Raji (cell line): Measurements from ENCODE around the gene RABGAP1L.

Source experiments
- POLR2A ChIP-seq: IDR thresholded peaks from 2 replicates; pipeline ENCODE4 v1.6.1; 2011; ENCODE audit warnings: low read depth, low read length, control low read depth; ENCODE audit not compliant: insufficient read depth

Gene RABGAP1L

DNA sequence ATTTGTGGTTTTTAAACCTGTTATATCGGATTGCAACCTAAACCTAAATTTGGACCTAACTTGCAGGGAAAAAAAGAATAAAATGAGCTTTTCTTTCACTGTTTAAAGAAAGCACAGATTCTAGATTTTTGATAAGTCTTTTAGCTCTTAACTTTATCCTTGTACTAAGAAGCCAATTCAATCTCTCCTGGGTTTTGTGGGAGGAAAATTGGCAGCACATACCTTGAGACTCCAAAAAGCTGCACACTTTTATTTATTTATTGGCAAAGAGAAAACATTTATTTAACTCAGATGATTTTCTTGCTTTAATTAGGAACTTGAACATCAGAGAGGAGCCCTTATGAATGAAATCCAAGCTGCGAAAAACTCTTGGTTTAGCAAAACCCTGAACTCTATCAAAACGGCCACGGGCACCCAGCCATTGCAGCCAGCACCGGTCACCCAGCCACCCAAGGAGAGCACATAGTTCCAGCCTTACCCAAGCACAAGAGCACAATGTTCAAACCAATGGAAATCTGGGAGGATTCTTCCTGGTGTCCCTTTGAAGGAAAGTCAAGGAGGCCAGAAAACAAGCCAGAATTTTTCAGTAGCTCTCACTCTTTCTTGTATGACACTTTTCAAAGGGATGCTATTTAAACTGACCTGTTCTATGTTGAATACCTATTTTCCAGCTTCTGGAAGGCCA, 830.4 kb downstream of the RABGAP1L start:
- no peak for TF ChIP-seq POLR2A

GRCh38 chr1:174990382-174990999, 831.2 kb downstream of the RABGAP1L start:
- no peak for TF ChIP-seq POLR2A

- TF ChIP-seq POLR2A = no peak
These were observed 832.2 kb downstream of the RABGAP1L start for GRCh38 chr1:174991473-174991872.

DNA sequence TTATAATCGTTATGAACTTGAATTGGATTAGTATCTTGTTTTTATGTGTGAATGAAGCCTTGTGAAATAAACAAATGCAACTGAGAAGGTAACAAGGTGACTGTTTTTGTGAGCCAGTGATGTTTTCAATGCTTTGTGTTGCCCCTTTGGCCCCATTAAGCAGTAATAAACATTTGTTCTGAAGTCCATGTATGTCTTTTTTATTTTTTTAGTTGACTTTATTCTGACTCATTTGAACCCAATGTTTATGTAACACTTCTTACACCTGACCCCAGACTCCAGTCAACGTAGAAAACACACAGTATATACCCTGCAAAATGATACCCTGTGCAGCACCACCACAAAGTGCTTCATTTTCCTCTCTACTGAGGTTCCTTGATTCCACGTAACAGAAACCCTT, 835.8 kb downstream of the RABGAP1L start:
- TF ChIP-seq POLR2A = no peak

DNA sequence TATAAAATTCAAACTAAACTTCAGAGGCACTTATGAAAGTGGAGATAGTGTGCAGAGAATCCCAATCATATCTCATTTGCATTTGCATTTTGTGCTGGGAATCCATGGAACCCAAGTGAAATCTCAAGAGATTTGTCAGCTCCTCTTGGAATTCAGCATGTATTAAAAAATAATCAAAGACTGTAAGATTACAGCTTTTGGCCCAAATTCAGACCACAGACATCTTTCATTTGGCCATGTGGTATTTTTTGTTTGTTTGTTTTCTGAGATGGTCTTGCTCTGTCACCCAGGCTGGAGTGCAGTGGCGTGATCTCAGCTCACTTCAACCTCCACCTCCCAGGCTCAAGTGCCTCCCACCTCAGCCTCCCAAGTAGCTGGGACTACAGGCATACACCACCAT, 836.6 kb downstream of the RABGAP1L start:
- TF ChIP-seq POLR2A = no peak

- TF ChIP-seq POLR2A = no peak
These were observed 837.2 kb downstream of the RABGAP1L start for GRCh38 chr1:174996476-174996875.

DNA sequence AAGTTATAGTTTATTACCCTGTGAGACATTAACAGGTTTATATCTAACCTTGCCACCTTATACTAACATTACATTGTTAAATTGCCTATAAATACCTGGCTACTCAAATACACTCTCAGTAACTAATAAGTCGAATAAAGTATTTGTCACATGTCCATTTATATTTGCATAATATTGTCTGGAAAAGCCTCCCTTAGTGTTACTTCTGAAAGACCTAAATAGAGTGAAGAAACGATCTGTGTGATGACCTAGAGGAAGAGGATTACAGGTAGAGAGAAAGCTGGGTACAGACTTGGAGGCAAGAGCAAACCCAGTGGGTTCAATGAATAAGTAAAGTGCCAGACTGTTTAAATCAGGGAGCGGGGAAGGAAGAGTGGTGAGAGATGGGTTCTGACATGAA, 837.7 kb downstream of the RABGAP1L start:
- TF ChIP-seq POLR2A = no peak

DNA sequence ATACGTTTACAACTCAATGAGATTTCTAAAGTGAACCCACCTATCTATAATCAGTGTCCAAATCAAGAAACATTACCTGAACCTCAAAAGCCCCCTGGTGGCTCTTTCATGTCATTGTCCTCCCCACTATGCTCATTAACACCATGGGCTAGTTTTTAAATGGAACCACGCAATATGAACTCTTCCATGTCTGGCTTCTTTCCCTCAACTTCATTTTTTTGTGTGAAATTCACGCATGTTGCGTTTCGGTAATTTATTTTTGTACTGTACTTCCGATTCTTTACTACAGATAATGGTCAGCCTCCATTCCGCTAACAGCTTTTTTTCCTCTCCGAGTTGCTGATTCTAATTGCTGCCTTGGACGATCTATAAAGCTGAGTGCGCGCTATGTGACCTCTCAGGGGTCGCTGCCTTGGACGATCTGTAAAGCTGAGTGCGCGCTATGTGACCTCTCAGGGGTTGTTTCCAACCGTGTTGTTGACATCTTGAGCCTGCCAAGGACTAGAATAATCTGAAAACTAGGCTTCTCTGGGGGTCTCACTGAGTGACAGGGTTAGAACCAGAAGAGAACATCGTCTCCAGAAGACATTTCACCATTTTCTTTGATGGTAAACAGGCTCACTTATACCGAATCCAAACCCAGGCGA, 839.4 kb downstream of the RABGAP1L start:
- no peak for TF ChIP-seq POLR2A

DNA sequence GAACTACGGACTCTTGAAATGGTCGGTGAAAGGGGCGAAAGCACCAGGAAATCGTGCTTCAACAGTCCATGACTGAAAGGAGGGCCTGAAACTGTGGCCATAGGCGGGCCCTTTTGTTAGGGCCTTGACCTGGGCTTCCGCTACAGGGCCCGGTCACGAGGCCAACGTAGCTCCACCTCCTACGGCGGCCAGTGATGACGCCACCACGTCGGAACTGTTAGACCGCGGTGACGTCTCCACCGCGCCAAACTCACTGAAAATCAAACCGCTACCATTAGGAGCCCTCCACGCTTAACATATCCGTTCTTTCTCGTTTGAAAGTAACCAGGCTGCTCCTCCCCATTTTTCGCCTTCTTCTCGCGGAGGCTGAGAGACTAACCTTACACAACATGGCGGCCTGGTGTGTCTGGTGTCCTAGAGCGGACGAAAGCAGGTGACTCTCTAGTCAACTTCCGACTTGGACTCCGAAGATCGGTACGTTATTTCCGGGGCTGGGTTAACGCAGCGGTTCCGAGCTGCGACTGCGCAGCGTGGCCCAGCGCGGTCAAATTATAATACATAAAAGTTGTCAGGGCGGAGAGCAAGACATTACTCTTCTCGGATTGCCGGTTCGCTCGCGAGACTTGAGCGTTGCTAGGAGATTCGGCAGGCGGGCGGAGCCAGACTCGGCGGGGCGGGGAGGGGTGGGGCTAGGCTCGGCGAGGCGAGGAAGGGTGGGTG, 840.1 kb downstream of the RABGAP1L start:
- peak; percentile 95 for TF ChIP-seq POLR2A

GRCh38 chr1:174999936-175000696, 840.8 kb downstream of the RABGAP1L start, which contains the start of gene CACYBP:
TSS of gene CACYBP (plus strand) at chr1:174999947. CDS start at chr1:175000181, 234 bp downstream.
- peak; percentile 74 for TF ChIP-seq POLR2A

- no peak for TF ChIP-seq POLR2A
These were observed 841.4 kb downstream of the RABGAP1L start for GRCh38 chr1:175000697-175001187.

- no peak for TF ChIP-seq POLR2A
These were observed 843.7 kb downstream of the RABGAP1L start for GRCh38 chr1:175002910-175003517.

GRCh38 chr1:175003521-175003920, 844.2 kb downstream of the RABGAP1L start:
- TF ChIP-seq POLR2A = no peak

DNA sequence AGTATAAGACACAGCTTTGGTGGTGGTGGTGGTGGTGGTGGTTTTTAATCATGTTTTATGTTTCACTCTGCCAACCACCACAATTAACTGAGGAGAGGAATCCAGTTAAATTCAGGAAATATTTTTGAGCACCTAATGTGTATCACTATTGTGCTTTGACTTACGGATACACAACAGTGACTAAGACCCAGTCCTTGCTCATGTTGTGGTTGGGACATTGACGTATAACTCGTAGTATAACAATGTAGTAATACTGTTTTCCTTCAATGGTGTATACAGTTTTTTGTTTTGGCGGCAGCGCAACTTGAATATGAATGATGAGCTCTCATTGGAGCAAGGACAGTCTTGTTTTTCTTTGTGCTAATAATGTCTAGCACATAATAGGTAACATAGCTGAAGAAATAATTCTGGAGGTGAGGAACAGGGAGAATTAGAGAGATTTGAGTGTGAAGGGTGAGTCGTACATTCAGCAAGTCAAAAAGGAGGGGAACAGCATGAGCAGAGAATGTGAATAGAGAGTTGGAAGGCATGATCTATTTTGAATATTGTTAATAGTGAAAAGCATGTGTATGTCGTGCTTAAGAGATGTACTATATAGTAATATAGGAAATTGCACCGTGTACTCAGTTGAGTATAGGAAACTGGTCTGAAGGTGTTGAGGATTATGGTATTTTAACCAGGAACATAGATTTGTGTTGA, 845.9 kb downstream of the RABGAP1L start:
- no peak for TF ChIP-seq POLR2A
